DOHH2 (cell line): ENCODE results near the gene PLXNC1.

Experiments used
- H3F3A ChIP-seq: fragments of 200-600 bp; sonication (generic), shearing (Covaris generic); 2 replicates; pipeline ENCODE4 v1.6.0; 2016; ENCODE audit warnings: antibody characterized with exemption, mild to moderate bottlenecking; ENCODE audit not compliant: control insufficient read depth, insufficient read depth
- H3K27ac ChIP-seq: fragments of 200-600 bp; sonication (generic); 2 replicates; pipeline ENCODE4 v1.5.1; 2014; ENCODE audit warnings: low read depth, mild to moderate bottlenecking, low read length, moderate library complexity
- H3K27me3 ChIP-seq: fragments of 200-600 bp; sonication (generic); 2 replicates; pipeline ENCODE4 v1.6.1; 2014; ENCODE audit warnings: mild to moderate bottlenecking, low read length, mixed read lengths; ENCODE audit not compliant: control insufficient read depth
- H3K36me3 ChIP-seq: fragments of 200-600 bp; sonication (generic); 2 replicates; pipeline ENCODE4 v1.6.1; 2014; ENCODE audit warnings: mild to moderate bottlenecking, low read length, moderate library complexity, mixed read lengths; ENCODE audit not compliant: control insufficient read depth
- H3K4me1 ChIP-seq: fragments of 200-600 bp; sonication (generic); 2 replicates; pipeline ENCODE4 v1.6.1; 2014; ENCODE audit warnings: mild to moderate bottlenecking, low read length, mixed read lengths; ENCODE audit not compliant: control insufficient read depth
- H3K4me2 ChIP-seq: fragments of 200-600 bp; sonication (generic); 2 replicates; pipeline ENCODE4 v1.6.0; 2014; ENCODE audit warnings: mild to moderate bottlenecking, low read length, moderate library complexity
- H3K4me3 ChIP-seq: fragments of 200-600 bp; sonication (generic); 2 replicates; pipeline ENCODE4 v1.5.1; 2014; ENCODE audit warnings: mild to moderate bottlenecking, low read length, mixed read lengths
- H3K79me2 ChIP-seq: fragments of 200-600 bp; sonication (generic); 2 replicates; pipeline ENCODE4 v1.6.1; 2014; ENCODE audit warnings: mild to moderate bottlenecking, low read length, mixed read lengths; ENCODE audit not compliant: control insufficient read depth
- H3K9me2 ChIP-seq: fragments of 200-600 bp; sonication (generic); replicated peaks from 2 replicates; pipeline ENCODE4 v1.6.1; 2014; ENCODE audit warnings: mild to moderate bottlenecking, low read length, mixed read lengths; ENCODE audit not compliant: control insufficient read depth
- H3K9me3 ChIP-seq: fragments of 200-600 bp; sonication (generic); 2 replicates; pipeline ENCODE4 v1.6.1; 2014; ENCODE audit warnings: antibody characterized with exemption, low read length, mixed read lengths; ENCODE audit not compliant: control insufficient read depth, insufficient read depth
- H4K20me1 ChIP-seq: fragments of 200-600 bp; sonication (generic); 2 replicates; pipeline ENCODE4 v1.6.0; 2014; ENCODE audit warnings: low read depth, mild to moderate bottlenecking, antibody characterized with exemption, low read length, moderate library complexity; ENCODE audit not compliant: control insufficient read depth, insufficient read depth
- EZH2phosphoT487 ChIP-seq: fragments of 200-600 bp; sonication (generic); IDR thresholded peaks from 2 replicates; pipeline ENCODE4 v1.6.1; 2017; ENCODE audit warnings: borderline replicate concordance, mild to moderate bottlenecking, antibody characterized with exemption, low read length, moderate library complexity, mixed read lengths
- TF ChIP-seq, protein P1 (sequence below): fragments of 200-600 bp; sonication (generic); IDR thresholded peaks from one replicate; pipeline ENCODE4 v1.5.1; 2014; ENCODE audit warnings: antibody characterized with exemption, mild to moderate bottlenecking, low read depth, low read length; ENCODE audit not compliant: poor library complexity, severe bottlenecking

Gene PLXNC1

DNA sequence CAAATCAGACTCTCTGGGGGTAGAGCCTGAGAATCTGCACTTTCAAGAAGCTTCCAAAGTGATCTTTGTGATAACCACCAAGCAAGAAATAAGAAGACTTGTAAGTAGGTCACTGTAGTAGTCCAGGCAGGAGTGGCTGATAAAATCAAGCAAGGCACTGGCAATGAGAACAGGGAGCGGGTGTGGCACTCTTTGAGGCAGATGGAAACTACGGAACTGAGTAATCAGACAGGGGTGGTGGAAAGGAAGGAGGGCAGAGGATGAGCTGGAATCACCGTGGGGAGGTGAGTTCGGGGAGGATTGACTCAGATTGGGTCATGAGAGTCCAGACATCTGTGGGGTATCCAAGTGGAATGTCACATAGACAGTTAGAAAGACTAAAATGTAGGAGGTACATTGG, 44.4 kb upstream of the PLXNC1 start:
- H3K9me3 ChIP-seq: no peaks in the 10 kb centered on the region
- H3K36me3 ChIP-seq: no peaks in the 10 kb centered on the region
- H3K4me1 ChIP-seq: peaks cover 10% of the 10 kb centered on the region
- peaks cover 71% of the 10 kb centered on the region for H3K27me3 ChIP-seq
- no peaks in the 10 kb centered on the region for H3F3A ChIP-seq
- H3K4me2 ChIP-seq: no peak overlapping the region
- no peak overlapping the region for H3K4me3 ChIP-seq
- no peaks in the 10 kb centered on the region for H3K79me2 ChIP-seq
- no peak overlapping the region for H3K27ac ChIP-seq
- no peak for TF ChIP-seq EZH2phosphoT487
- TF ChIP-seq, protein P1, sequence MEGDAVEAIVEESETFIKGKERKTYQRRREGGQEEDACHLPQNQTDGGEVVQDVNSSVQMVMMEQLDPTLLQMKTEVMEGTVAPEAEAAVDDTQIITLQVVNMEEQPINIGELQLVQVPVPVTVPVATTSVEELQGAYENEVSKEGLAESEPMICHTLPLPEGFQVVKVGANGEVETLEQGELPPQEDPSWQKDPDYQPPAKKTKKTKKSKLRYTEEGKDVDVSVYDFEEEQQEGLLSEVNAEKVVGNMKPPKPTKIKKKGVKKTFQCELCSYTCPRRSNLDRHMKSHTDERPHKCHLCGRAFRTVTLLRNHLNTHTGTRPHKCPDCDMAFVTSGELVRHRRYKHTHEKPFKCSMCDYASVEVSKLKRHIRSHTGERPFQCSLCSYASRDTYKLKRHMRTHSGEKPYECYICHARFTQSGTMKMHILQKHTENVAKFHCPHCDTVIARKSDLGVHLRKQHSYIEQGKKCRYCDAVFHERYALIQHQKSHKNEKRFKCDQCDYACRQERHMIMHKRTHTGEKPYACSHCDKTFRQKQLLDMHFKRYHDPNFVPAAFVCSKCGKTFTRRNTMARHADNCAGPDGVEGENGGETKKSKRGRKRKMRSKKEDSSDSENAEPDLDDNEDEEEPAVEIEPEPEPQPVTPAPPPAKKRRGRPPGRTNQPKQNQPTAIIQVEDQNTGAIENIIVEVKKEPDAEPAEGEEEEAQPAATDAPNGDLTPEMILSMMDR: no peak
- peaks cover 3% of the 10 kb centered on the region for H4K20me1 ChIP-seq
- no peaks in the 10 kb centered on the region for H3K9me2 ChIP-seq

DNA sequence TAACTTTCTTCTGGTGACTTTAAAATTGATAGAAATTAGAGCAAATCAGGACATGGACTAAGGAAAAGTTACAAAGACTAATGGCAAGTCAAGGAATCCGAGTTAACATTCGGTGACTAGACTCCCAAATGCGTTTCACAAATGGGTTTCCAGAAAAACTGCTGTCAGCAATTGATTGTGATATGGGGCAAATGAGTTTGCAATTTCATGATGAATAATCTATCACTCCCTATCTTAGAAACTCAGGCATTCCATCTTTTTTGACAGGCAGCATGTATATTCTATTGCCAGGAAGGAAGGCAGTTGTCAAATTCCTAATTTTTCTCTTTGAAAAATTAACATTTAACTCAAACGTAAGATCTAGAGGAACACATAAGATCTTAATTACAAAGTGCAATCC, 40.5 kb upstream of the PLXNC1 start:
- TF ChIP-seq EZH2phosphoT487: no peak
- TF ChIP-seq, protein P1: no peak
- Histone ChIP-seq H3K27me3 (peaks cover 47% of the 10 kb centered on the region), H3K4me1 (no peaks in the 10 kb centered on the region), H3K79me2 (no peaks in the 10 kb centered on the region), H3K9me3 (no peaks in the 10 kb centered on the region), H4K20me1 (no peaks in the 10 kb centered on the region), H3K9me2 (no peaks in the 10 kb centered on the region), H3F3A (no peaks in the 10 kb centered on the region), H3K4me2 (no peak overlapping the region), H3K36me3 (no peaks in the 10 kb centered on the region), H3K4me3 (no peak overlapping the region), H3K27ac (no peak overlapping the region)

DNA sequence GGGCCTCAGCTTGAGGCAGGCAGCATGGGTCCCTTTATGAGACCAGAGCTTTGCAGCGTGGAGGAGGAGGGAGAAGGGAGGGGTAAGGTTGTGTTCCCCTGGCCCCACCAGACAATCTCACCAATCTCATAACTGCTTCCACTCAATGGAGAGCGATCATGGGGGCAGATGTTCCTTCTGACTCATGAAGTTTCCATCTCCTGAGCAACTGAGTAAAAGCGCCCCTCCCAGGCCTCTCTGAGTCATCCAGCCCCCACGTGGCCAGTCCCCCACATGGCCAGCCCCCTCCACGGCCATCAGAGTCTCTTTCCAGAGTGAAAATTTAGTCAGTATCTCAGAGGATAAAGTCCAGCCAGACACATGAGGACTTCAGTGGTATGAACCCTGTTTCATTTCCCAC, 39.2 kb upstream of the PLXNC1 start:
- H3K27ac ChIP-seq: no peak overlapping the region
- no peaks in the 10 kb centered on the region for H3K9me2 ChIP-seq
- H3K4me2 ChIP-seq: no peak overlapping the region
- no peak overlapping the region for H3K4me3 ChIP-seq
- no peaks in the 10 kb centered on the region for H4K20me1 ChIP-seq
- peaks cover 34% of the 10 kb centered on the region for H3K27me3 ChIP-seq
- H3K4me1 ChIP-seq: no peaks in the 10 kb centered on the region
- no peaks in the 10 kb centered on the region for H3K79me2 ChIP-seq
- H3K9me3 ChIP-seq: no peaks in the 10 kb centered on the region
- no peaks in the 10 kb centered on the region for H3F3A ChIP-seq
- TF ChIP-seq, protein P1: no peak
- no peak for TF ChIP-seq EZH2phosphoT487
- no peaks in the 10 kb centered on the region for H3K36me3 ChIP-seq

DNA sequence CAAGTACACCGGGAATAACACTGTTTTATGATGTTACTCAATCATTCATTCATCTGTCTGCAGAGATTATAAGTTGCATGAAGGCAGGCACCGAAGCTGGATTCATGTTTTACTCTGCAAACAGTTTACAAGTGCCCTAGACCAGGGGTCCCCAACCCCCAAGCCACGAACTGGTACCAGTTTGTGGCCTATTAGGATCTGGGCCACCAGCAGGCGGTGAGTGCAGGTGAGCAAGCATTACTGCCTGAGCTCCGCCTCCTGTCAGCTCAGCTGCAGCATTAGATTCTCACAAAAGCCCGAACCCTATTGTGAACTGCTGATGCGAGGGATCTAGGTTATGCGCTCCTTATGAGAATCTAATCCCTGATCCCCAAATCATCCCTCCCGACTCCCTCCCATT, 38.1 kb upstream of the PLXNC1 start:
- H3K36me3 ChIP-seq: no peaks in the 10 kb centered on the region
- H3K4me2 ChIP-seq: no peak overlapping the region
- no peak for TF ChIP-seq EZH2phosphoT487
- TF ChIP-seq, protein P1: no peak
- H3K27ac ChIP-seq: no peak overlapping the region
- H4K20me1 ChIP-seq: no peaks in the 10 kb centered on the region
- no peaks in the 10 kb centered on the region for H3K9me2 ChIP-seq
- no peaks in the 10 kb centered on the region for H3K9me3 ChIP-seq
- H3K79me2 ChIP-seq: no peaks in the 10 kb centered on the region
- no peak overlapping the region for H3K4me3 ChIP-seq
- H3K27me3 ChIP-seq: peaks cover 29% of the 10 kb centered on the region
- no peaks in the 10 kb centered on the region for H3K4me1 ChIP-seq
- H3F3A ChIP-seq: no peaks in the 10 kb centered on the region
